Endodermal cell (in vitro differentiated cells): ENCODE data around the gene LIMS2. TPM values are rescaled to one million over a fixed set of nuclear protein-coding genes. Genes with fewer than 3 reads are reported as not detected.

Source experiments
- DNase-seq: peaks from one replicate; pipeline ENCODE4 v3.0.0-alpha.2; 2017
- H3K27ac ChIP-seq: 2 replicates; pipeline ENCODE4 v1.5.1; 2013; ENCODE audit warnings: mild to moderate bottlenecking, low read depth, low read length, moderate library complexity
- H3K27me3 ChIP-seq: 2 replicates; pipeline ENCODE4 v1.6.1; 2013; ENCODE audit warnings: mild to moderate bottlenecking, low read length, moderate library complexity; ENCODE audit not compliant: insufficient read depth, control insufficient read depth, poor library complexity, severe bottlenecking
- H3K36me3 ChIP-seq: 2 replicates; pipeline ENCODE4 v1.7.0; 2013; ENCODE audit warnings: mild to moderate bottlenecking, low read length, moderate library complexity; ENCODE audit not compliant: control insufficient read depth, insufficient read depth
- H3K4me1 ChIP-seq: one replicate; pipeline ENCODE4 v1.7.0; 2013; ENCODE audit warnings: low read length; ENCODE audit not compliant: control insufficient read depth, insufficient read depth
- H3K4me3 ChIP-seq: 2 replicates; pipeline ENCODE4 v1.5.1; 2013; ENCODE audit warnings: mild to moderate bottlenecking, low read length, moderate library complexity
- H3K9ac ChIP-seq: 2 replicates; pipeline ENCODE4 v1.6.1; 2013; ENCODE audit warnings: mild to moderate bottlenecking, low read length, moderate library complexity; ENCODE audit not compliant: poor library complexity, severe bottlenecking; ENCODE audit errors: extremely low read depth
- H3K9me3 ChIP-seq: 2 replicates; pipeline ENCODE4 v1.6.1; 2013; ENCODE audit warnings: mild to moderate bottlenecking, low read length, moderate library complexity; ENCODE audit not compliant: control insufficient read depth
- H3K27ac Mint-ChIP-seq: 2 replicates; pipeline ENCODE4 v1.8.0; 2020; ENCODE audit warnings: mixed read lengths
- H3K27me3 Mint-ChIP-seq: 2 replicates; pipeline ENCODE4 v1.8.0; 2021; ENCODE audit warnings: mild to moderate bottlenecking, mixed read lengths; ENCODE audit not compliant: insufficient read depth
- H3K36me3 Mint-ChIP-seq: 2 replicates; pipeline ENCODE4 v1.8.0; 2020; ENCODE audit warnings: low read depth, mixed read lengths
- H3K4me1 Mint-ChIP-seq: 2 replicates; pipeline ENCODE4 v1.8.0; 2020; ENCODE audit warnings: mixed read lengths
- H3K4me3 Mint-ChIP-seq: 2 replicates; pipeline ENCODE4 v1.8.0; 2020; ENCODE audit warnings: mild to moderate bottlenecking, moderate library complexity, mixed read lengths
- H3K9me3 Mint-ChIP-seq: 2 replicates; pipeline ENCODE4 v1.8.0; 2020; ENCODE audit warnings: mild to moderate bottlenecking, mixed read lengths
- WGBS, 2 experiments: methylation state at CpG; one replicate each; pipeline versions ENCODE4 v1.1.5 to v1.1.7; 2013; ENCODE audit warnings: missing lambda C conversion rate in 2 of 2, mixed read lengths in 1 of 2; ENCODE audit not compliant: insufficient coverage in 1 of 2, insufficient read length in 1 of 2; 5-methylcytosine and 5-hydroxymethylcytosine counted together
- total RNA-seq, 2 donors: library from RNA; stranded (reverse); fragmentation: NEBNext Ultra II Directional in 1 of 2; extraction: Animal tissue kit (Norgen Biotek cat#: 25700) in 1 of 2; gene quantifications; 2 replicates in 1 of 2; 3 replicates in 1 of 2; pipeline ENCODE4 v1.2.1, GENCODE V29; 2021
- TF ChIP-seq, protein P1 (sequence below): fragments of 200-600 bp; sonication (generic); conservative IDR thresholded peaks from 2 replicates; pipeline ENCODE4 v1.5.0; 2021; ENCODE audit warnings: antibody characterized with exemption, mild to moderate bottlenecking

The LIMS2 gene
- total RNA-seq, 2 donors from 2014 or later: 3.9 to 9.8 TPM

DNA sequence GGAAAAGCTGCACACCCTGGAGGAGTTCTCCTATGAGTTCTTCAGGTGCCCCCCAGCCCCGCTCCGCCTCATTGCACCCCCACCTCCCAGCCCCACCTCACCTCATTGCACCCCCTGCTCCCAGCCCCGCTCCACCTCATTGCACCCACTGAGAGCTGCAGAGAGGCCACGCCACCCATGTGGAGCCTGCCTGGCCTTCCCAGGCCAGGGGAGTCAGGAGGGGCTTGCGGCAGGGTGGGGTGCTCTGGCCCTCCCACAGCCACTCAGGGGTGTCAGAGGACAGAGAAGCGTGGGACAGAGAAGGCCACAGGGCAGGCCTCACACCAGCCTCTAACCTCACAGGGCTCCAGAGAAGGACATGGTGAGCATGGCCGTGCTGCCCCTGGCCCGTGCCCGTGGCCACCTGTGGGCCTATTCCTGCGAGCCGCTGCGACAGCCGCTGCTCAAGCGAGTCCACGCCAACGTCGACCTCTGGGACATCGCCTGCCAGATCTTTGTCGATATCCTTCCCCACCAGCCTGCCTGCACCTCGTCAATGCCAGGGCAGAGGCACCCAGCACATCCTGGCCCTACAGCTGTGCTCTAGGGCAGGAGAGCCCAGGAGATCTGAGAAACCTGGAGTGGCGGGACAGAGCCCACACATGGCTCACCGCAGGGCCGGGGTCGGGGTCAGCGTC is 44.3 kb downstream of the LIMS2 start:
- H3K9me3 Mint-ChIP-seq: no peaks in the 10 kb centered on the region
- Histone ChIP-seq H3K27me3 (no peaks in the 10 kb centered on the region), H3K27ac (no peak overlapping the region), H3K4me3 (no peak overlapping the region), H3K9me3 (no peaks in the 10 kb centered on the region), H3K36me3 (no peaks in the 10 kb centered on the region), H3K4me1 (no peaks in the 10 kb centered on the region), H3K9ac (no peak overlapping the region)
- H3K36me3 Mint-ChIP-seq: no peaks in the 10 kb centered on the region
- peaks cover 5% of the 10 kb centered on the region for H3K4me1 Mint-ChIP-seq
- no peak overlapping the region for H3K27ac Mint-ChIP-seq
- no peak for DNase-seq
- no peaks in the 10 kb centered on the region for H3K27me3 Mint-ChIP-seq
- TF ChIP-seq, protein P1, sequence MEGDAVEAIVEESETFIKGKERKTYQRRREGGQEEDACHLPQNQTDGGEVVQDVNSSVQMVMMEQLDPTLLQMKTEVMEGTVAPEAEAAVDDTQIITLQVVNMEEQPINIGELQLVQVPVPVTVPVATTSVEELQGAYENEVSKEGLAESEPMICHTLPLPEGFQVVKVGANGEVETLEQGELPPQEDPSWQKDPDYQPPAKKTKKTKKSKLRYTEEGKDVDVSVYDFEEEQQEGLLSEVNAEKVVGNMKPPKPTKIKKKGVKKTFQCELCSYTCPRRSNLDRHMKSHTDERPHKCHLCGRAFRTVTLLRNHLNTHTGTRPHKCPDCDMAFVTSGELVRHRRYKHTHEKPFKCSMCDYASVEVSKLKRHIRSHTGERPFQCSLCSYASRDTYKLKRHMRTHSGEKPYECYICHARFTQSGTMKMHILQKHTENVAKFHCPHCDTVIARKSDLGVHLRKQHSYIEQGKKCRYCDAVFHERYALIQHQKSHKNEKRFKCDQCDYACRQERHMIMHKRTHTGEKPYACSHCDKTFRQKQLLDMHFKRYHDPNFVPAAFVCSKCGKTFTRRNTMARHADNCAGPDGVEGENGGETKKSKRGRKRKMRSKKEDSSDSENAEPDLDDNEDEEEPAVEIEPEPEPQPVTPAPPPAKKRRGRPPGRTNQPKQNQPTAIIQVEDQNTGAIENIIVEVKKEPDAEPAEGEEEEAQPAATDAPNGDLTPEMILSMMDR: no peak
- WGBS, 2 experiments: 95% methylated on average over 14 to 25 of the region's 25 CpGs
- H3K4me3 Mint-ChIP-seq: no peak overlapping the region

DNA sequence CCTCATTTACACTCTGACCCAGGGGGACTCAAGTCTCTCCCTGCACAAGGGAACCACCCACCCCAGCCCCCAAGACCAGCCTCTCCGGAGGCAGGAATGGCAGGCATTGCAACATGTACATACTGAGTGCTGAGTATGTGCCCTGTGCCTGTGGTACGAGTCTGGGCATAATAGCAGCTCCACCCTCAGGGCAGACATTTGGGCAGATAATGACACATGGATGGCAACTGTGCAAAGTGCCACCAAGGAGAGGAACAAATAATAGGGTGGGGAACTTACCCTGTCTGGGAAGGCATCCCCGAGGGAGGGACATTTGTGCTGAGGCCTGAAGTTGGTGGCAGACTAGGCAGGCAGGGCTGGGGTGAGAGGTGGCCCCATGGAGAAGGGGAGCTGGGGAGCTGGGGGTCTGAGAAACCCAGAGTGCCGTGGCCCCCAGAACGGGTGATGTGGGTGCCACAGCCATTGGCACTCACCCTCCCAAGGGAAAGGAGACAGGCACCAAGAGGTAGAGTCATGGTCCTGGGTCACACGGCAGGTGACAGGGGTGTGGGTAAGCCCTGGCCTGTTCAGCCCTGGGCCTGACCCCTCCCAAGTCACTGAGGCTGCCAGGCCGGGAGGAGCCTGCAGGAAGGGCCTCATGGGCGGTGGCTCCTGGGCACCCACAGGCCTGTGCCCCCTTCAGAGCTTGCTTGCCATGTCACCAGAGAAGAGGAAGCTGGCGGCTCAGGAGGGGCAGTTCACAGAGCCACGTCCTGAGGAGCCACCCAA is 45.0 kb downstream of the LIMS2 start:
- Mint-ChIP-seq H3K36me3 (no peaks in the 10 kb centered on the region), H3K9me3 (no peaks in the 10 kb centered on the region), H3K27me3 (no peaks in the 10 kb centered on the region), H3K4me1 (peaks cover 5% of the 10 kb centered on the region), H3K27ac (no peak overlapping the region), H3K4me3 (no peak overlapping the region)
- Histone ChIP-seq H3K4me1 (no peaks in the 10 kb centered on the region), H3K27ac (no peak overlapping the region), H3K9ac (no peak overlapping the region), H3K9me3 (no peaks in the 10 kb centered on the region), H3K4me3 (no peak overlapping the region), H3K36me3 (no peaks in the 10 kb centered on the region), H3K27me3 (no peaks in the 10 kb centered on the region)
- no peak for DNase-seq
- 91 to 92% methylated on average over 7 to 10 of the region's 10 CpGs for WGBS, 2 experiments
- TF ChIP-seq, protein P1: no peak

DNA sequence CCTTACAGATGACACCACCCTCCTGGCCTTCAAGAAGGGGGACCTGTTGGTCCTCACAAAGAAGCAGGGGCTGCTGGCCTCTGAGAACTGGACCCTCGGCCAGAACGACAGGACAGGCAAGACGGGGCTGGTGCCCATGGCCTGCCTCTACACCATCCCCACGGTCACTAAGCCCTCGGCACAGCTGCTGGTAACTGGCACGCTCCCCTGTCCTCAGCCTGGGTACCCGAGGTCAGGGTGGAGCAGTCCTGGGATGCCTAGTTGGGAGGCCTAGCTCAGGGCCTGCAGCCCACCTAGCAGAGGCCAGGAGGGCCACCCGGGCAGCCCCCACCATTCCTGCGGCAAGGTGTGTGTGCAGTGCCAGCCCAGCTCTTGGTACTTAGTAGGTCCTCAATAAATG is 45.7 kb downstream of the LIMS2 start:
- H3K4me3 Mint-ChIP-seq: no peak overlapping the region
- TF ChIP-seq, protein P1: no peak
- no peaks in the 10 kb centered on the region for H3K27me3 ChIP-seq
- 85 to 87% methylated on average over 6 to 9 of the region's 9 CpGs for WGBS, 2 experiments
- H3K9me3 Mint-ChIP-seq: no peaks in the 10 kb centered on the region
- H3K27ac ChIP-seq: no peak overlapping the region
- H3K9ac ChIP-seq: no peak overlapping the region
- no peak for DNase-seq
- H3K27ac Mint-ChIP-seq: no peak overlapping the region
- no peaks in the 10 kb centered on the region for H3K27me3 Mint-ChIP-seq
- no peak overlapping the region for H3K4me3 ChIP-seq
- H3K4me1 ChIP-seq: no peaks in the 10 kb centered on the region
- no peaks in the 10 kb centered on the region for H3K36me3 Mint-ChIP-seq
- H3K36me3 ChIP-seq: no peaks in the 10 kb centered on the region
- peaks cover 5% of the 10 kb centered on the region for H3K4me1 Mint-ChIP-seq
- no peaks in the 10 kb centered on the region for H3K9me3 ChIP-seq
